HG03025 (cell line): Measurements from ENCODE around the gene NOP16.

Source experiments
- ATAC-seq: cut with Tn5 transposase; IDR thresholded peaks from one replicate; pipeline ENCODE4 v1.9.1; 2021; ENCODE audit warnings: mild to moderate bottlenecking, moderate library complexity; ENCODE audit not compliant: unreplicated experiment, low FRiP score

NOP16 gene

DNA sequence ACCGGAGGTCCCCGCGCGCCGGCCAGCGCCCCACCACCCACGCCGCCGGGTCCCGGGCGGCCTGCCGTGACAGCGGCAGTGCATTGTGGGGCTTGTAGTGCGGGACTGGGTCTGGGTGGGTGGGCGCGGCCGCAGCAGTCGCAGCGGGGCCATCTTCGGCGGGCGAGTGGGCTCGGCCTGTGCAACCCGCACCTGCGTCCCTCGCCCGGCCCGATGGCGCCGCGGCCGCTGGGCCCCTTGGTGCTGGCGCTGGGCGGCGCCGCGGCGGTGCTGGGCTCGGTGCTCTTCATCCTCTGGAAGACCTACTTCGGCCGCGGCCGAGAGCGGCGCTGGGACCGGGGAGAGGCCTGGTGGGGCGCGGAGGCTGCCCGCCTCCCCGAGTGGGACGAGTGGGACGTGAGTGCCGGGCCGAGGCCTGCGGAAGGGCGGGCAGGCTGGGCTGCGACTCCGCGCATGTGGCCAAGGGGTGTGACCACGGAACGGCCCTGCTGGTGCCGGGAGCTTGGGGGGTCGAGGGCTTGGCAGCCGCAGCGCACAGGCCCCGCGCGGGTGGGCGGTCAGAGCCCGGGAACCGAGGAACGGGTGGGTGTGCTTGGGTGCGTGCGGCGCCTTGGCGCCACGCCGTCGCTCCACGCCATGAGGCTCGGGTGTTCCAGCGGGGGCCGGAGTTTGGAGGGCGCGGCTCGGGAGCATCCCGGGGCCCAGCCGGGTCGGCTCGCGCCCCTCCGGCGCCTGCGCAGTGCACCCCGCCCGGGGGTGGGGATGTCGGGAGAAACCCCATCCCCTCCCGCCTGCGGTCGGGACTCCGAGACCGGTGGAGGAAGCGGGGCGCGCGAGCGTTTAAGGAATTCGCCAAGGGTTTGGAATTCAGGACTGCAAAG, 22.8 kb downstream of the NOP16 start, which contains the start of gene ARL10:
Gene ARL10 (plus strand): TSS at position 137 of the 881 bp plus-strand sequence. CDS start 77 bp downstream, at position 214.
- peak; percentile 38 for ATAC-seq

DNA sequence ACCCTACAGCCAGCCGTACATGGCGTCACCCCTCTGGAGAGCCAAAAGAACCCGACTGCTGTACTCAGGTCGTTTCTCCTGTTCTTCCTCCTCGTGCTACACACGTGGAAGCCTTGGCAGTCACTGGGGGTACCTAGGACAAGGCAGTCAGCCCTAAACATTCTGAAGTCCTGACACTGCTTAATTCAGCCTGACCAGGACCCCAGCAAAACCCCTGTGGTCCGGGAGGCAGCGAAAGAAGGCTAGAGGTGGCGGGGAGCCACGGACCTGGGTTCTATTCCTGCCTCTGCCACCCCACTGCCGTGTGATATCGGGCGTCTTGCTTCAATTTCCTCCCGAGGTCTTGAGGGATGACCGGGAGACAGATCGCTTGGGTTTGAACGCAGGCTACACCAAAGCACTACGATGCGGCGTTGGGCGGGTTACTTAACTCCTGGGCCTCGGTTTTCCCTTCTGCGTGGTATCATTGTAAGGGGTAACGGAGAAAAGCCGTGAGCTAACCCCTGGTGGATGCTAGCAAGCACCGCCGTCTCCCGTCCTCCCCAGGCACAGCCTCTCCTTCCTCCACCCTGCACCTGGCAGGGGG, 23.5 kb downstream of the NOP16 start:
- ATAC-seq, result no peak

DNA sequence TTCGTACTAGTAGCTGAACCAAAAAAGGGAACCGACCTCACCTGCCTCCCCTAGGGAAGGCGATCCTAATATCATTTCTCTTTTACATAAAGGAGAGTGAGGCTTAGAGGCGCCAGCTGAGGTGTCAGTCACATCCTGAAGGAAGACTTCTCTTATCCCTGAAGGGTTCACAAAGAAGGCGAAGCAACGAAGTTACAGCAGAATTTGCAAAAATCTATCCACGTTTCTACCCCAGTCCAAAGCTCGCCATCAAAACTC, 26.2 kb downstream of the NOP16 start:
- ATAC-seq, result peak; percentile 5

DNA sequence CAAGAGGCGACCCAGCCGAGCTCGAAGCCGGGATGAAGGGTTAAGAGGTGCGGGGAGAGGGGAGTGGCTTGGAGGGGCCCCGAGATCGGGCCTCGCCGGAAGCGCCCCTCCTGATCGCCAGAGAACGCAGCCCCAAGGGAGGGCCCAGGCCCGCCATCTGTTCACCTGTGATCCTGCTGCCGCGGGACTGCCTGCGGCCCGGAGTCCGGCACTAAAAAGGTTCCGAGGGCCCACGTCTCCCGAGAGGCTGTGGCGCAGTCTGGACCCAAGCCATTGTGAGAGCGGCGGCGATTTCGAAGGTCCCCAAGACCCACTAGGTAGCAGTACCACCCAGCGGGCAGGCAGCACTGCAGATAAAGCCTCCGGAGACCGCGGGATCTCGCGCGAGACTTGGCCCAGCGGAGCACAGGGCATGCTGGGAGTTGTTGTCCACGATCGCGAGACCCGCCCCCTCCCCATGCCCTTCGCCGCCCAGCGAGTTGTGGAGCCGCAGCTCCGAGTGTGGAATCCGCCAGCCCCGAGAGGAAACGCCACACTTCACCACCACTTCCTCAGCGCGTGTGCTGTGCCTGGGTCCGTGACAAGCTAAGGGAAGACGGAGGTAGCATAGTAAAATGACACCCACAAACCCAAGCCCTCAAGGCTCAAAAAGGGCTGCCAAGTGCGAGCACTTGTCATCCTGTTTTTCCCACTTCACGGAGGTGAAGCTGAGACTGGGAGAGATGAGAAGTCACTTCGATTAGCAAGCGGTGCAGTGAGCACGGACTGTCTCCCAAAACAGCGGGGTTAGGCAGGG, 26.8 kb downstream of the NOP16 start, which contains the start of gene KIAA1191:
Gene KIAA1191 (minus strand): TSS at position 328 of the 796 bp plus-strand sequence. CDS start 2,256 bp downstream, outside the sequence.
- peak; percentile 80 for ATAC-seq

DNA sequence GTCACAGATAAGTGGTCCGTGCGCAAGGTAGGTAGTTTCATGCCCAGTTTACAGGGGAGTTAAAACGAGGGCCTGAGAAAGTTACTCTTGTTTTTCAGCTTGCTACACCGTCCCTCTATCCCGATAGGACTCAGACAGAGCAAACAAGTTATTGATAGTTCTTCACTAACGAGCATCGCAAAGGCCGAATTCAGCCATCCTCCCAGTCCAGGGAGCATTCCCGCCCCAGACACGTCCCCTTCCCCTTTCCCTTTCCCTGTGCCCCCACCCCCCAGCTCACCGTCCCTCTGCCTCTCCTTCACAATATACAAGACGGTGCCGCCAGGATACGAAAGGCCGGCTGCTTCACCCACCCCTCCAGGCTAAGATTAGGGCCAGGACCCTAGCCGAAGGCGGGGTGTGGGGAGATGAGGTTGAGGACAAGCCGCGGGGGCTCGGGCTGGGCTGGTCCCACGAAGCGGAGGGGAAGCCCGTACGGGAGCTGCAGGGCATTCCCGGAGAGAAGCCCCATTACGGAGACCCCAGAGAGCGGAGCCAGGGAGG, 27.4 kb downstream of the NOP16 start:
- no peak for ATAC-seq

DNA sequence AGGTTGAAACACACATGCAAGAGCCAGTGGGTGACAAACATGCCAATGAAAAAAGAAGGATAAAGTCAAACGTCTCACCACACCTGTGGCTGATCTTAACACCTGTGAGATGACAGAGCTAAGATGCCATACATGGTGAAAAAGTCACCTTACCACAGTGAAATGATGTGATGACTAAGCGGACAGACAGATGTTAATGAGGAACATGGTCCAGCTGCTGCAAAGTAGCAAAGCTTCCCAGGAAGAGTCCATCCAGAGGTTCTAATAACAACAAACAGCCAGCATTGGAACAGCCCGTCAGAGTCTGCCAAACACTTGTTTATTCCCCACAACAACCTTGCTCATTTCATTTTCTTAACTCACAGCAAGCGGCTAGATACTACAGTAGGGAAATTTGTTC, 28.7 kb downstream of the NOP16 start:
- ATAC-seq, result no peak

DNA sequence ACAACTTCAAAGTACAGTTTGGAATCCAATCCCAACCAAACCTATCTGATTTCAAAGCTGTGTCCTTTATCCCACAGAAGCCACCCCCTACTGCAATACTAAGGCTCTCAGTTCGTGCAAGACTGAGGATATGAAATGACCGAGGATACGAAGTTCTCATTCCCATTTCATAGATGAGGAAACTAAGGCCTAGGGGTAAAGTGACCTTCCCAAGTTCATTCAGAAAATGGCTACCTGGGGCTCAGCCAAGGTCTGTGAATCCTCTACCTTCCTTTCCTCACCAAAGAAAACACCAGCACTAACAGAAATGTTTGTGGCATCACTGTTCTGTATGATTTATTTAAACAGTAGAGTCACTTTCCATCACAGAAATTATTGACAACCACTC, 32.2 kb downstream of the NOP16 start:
- no peak for ATAC-seq

DNA sequence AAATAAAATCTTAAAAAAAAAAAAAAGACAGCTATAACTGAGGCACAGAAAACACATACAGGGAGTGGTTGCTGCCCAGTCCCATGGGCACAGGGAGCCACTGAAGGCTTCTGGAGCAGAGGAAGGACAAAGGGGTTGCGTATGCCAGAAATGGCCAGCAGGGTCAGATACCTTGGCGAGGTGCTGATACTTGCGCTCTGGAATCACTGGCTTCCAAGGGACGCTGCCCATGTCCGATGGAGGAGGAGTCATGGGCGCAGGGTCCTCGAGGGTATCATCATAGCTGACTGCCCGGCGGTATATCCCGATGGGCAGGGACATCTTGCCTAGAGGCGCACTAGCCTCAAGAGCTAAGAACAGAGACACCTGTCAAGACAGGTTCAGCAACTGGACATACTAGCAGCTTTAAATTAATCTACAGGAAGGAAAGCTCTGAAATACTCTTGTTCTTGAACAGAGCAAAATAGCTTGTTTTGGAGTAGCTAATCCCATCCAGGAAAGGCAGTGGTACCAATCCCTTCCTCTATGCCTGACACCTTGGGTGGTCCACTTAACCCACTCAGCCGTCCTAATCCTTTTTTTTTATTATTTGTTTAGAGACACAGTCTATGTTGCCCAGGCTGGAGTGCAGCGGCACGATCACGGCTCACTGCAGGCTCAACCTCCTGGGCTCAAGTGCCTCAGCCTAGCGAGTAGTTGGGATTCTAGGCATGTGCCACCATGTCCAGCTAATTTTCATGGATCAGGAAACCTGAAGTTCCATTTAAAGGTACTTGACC, 32.8 kb downstream of the NOP16 start:
- no peak for ATAC-seq

DNA sequence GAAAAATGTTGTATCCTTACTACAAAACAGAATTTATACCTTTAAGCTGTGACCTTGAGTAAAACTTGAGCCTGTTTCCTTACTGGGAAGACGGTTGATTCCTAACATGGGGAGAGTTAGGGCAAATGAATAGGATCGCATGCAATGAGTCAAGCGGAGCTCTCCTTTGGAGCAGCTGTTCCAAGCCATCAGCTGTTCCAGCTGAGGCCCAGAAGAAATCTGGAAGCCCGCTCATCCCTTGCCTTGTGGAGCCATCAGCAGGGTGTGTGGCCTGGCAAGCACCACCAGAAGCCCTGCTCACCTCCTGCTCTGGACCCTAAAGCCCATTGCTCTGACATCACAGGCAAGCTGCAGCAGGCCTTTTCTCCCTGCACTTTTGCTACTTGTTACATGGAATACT, 34.9 kb downstream of the NOP16 start:
- no peak for ATAC-seq

DNA sequence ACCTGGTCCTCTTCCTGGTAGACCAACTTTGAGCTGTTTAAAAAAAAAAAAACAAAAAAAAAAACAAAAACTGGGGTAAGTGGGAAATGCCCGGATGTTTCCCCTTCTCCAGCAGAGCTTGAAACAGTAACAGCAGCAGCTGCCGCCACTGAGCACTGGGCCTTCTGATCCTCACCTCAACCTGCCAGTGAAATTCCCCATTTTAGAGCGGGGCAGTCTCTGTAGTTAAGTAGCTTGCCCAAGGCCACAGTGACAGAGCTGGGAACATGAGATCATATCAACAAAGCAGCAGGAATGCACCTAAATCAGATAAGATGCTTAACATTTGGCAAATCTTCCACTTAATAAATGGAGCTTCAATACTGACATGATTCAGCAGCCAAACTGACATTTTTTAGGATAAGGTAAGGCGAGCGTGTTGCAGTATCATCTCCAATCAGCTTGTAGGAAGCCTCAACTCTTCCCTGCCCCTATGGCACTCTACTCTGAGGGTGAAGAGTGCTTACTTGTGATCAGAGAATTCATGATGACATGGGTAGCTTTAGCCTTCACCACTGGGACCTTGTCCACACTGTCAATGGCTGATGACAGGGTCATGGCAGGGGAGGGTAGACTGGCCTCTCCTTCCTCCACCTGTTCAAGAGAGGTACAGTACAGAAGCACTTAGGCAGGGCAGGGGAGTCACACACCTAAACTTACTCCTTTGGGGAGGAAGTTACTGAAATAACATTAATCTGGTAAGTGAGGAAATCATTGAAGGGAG, 36.1 kb downstream of the NOP16 start:
- no peak for ATAC-seq

DNA sequence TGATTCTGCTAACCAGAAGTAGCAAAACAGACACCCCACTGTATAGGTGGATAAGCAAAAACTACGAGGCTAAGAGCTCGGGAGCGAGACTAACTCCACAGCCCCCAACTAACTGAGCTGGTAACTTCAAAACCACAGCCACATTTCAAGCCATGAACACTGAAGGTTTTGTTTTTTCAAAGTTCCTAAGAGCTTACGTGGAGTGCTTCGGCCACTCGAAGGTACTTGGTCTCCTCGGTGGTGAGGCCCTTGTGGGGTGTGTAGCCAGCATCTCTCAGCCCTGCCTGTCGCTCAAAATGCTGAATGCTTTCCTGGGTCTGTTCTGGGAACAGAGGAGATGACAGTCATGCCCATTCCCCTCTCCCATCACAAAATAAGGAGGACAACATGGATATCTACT, 38.0 kb downstream of the NOP16 start:
- no peak for ATAC-seq

DNA sequence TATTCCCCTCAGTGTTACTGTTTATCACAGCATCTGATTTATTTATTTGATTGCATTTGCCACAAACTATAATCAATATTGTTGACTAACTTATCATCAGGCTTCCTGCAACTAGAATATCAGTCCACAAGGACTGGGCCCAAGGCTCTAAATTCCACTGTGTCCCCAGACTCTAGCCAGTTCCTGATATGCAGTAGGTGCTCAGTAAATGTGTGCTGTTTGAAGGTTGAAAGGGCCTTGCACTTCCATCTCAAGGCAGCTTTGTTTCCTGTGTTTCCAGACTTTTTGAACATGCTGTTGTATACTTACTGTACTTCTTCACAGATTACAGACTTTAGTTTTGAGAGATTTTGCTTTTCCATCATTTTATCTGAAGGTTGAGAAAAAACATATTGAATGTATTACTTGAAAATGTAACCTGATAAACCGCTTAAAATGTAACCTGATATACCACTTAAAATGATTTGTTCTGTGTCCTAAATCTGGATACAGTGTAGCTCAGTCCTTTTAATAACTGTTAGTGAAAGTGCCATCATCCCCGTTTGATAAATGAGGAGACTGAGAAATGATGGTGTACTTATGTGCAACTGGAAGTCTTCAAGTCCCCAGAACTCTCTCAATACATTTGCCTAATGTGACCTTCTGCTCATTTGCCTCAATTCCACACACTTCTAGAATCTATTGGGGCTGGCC, 45.5 kb downstream of the NOP16 start:
- ATAC-seq, result no peak

DNA sequence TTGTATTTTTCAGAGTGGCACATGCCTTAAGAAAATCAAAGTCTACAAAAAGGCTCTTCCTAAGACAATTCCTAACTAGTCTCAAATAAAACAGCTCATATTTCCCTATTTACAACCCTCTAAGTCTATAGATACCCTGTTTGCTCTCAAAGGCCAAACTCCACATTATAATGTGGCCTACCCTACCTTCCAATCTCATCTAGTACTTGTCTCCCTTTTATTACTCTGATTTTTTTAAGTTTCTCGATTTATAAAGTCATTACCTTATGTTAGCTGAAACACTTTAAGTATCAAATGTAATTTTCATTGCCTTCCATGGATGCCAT, 46.3 kb downstream of the NOP16 start:
- no peak for ATAC-seq

DNA sequence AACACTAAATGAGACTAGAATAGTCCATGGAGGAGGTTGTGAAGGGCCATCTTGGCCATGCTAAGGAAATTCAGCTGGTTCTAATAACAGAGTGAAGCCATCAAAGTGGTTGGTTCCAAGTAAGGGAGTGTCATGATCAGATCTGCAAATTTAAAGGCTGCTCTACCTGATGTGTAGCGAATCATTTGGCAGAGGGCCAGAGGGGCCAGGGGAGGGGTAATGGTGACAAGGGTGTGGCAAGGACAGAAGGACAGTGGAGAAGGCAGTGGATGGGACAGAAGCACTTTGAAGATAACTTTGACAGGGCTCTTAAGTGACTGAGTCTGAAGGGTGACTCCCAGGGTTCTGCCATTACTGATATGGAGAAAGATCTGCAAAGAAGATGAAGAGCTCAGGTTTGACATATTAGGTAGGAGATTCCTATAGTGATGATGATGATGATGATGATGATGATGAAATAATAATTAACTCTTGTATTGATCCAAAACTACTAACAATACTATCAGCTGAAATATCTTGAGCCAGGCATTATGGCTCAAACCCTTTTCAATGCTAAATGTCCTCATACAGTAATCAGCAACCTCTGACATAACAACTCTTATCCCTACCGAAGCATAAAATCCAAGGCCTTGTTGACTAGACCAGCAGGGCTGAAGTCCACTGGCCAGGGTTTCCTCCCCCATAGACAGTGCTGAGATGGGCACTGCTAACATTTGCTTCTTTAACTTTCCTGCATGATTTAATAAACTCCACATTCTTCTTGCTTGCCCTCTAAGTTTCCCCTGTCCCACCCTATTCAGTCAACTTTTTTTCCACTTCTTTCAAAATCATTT, 46.9 kb downstream of the NOP16 start:
- no peak for ATAC-seq

DNA sequence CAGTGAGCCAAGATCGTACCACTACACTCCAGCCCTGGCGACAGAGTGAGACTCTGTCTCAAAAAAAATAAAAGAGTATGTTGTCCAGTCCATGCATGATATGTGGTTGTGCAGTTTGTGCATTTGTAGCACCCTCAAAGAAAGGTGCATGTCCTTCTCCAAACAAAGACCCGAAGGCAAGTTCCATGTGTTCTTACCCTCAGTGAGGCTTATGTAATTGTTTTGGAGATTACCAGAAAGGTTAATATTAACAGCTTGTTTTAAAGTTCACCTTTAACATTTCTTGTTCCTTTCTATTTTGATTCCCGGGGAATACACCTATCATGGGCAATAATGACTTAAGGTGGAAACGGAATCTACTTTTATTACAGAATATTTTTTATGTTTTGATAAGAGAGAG, 49.1 kb downstream of the NOP16 start:
- ATAC-seq, result no peak

DNA sequence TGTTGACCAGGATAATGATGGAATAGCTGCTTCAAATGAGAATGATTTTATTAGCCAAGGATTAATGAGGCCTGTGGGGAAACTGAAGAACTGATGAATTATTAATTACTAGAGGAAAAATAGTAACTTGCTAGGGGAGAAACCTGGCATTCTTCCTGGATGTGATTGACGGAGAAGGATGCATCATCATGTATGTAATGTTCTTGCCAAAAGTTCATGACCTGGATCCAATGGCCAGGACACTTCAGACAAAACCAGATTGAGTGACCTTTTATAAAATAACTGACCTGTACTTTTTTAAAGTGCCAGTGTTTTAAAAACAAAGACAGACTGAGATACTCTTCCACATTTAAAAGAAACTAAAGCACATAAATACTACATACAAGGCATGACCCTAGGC, 50.5 kb downstream of the NOP16 start:
- no peak for ATAC-seq

DNA sequence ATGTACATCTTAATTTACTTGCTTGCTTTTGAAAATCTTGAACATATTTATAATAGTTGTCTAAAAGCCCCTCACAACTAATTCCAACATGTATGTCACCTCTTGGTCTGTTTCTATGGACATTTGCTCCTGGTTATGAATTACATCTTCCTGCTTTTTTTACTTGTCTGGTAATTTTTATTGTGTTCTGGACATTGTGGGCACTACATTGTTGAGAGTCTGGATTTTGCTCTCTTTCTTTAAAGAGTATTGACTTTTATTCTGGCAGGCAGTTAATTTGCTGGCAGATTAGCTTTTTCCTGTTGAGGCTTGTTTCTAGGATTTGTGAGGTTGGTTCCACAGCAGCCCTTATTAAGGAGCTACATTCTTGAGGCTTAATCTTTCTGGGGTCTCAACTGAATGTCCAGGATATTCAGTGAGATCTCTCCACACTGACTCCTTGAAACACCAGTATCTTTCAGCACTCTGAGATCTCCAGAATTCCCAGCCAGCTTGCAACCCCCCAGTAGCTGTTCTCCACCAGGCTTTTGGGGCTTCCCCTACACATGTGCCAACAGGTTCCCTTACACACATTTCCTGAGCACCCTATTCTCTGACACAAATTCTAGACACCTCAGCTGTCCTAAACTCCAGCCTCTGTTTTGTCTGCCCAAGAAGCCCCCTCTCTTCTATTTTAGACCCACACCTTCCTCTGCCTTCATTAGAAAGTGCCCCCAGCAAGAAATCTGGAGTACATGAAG, 54.2 kb downstream of the NOP16 start:
- ATAC-seq, result no peak
